Activated naive CD4-positive, alpha-beta T cell treated with anti-CD3 and anti-CD28 coated beads, Interleukin-2, amount 50 U/mL, for 24 hours (primary cell): ENCODE data around the gene RAB28.
A peak's percentile ranks its signal among the peaks of the same experiment; 100 is the strongest.

Experiments
- H3K27ac Mint-ChIP-seq: one replicate; pipeline ENCODE4 v1.8.0; 2021; ENCODE audit warnings: mild to moderate bottlenecking, mixed read lengths
- H3K27me3 Mint-ChIP-seq: one replicate; pipeline ENCODE4 v1.8.0; 2021; ENCODE audit warnings: mixed read lengths
- H3K36me3 Mint-ChIP-seq: one replicate; pipeline ENCODE4 v1.8.0; 2021; ENCODE audit warnings: mixed read lengths
- H3K4me1 Mint-ChIP-seq: one replicate; pipeline ENCODE4 v1.8.0; 2021; ENCODE audit warnings: mixed read lengths
- H3K4me3 Mint-ChIP-seq: one replicate; pipeline ENCODE4 v1.8.0; 2021; ENCODE audit warnings: mild to moderate bottlenecking, mixed read lengths
- H3K9me3 Mint-ChIP-seq: one replicate; pipeline ENCODE4 v1.8.0; 2021; ENCODE audit warnings: mixed read lengths

The RAB28 gene

GRCh38 chr4:13481569-13481968 lies 2.6 kb downstream of the RAB28 start:
- Mint-ChIP-seq H3K27me3 (no peaks in the 10 kb centered on the region), H3K4me3 (peak overlapping the region; percentile 70), H3K27ac (no peak overlapping the region), H3K36me3 (no peaks in the 10 kb centered on the region), H3K4me1 (peaks cover 43% of the 10 kb centered on the region), H3K9me3 (no peaks in the 10 kb centered on the region)

- Mint-ChIP-seq H3K36me3 (peaks cover 2% of the 10 kb centered on the region), H3K27me3 (no peaks in the 10 kb centered on the region), H3K4me3 (no peak overlapping the region), H3K27ac (no peak overlapping the region), H3K4me1 (peaks cover 45% of the 10 kb centered on the region), H3K9me3 (no peaks in the 10 kb centered on the region)
Observed at GRCh38 chr4:13478707-13479106, 5.4 kb downstream of the RAB28 start.

GRCh38 chr4:13478131-13478530 lies 6.0 kb downstream of the RAB28 start:
- Mint-ChIP-seq H3K27me3 (no peaks in the 10 kb centered on the region), H3K36me3 (peaks cover 2% of the 10 kb centered on the region), H3K27ac (no peak overlapping the region), H3K9me3 (no peaks in the 10 kb centered on the region), H3K4me1 (peaks cover 41% of the 10 kb centered on the region), H3K4me3 (no peak overlapping the region)

GRCh38 chr4:13476915-13477314 lies 7.2 kb downstream of the RAB28 start:
- Mint-ChIP-seq H3K27me3 (no peaks in the 10 kb centered on the region), H3K9me3 (no peaks in the 10 kb centered on the region), H3K4me1 (peaks cover 31% of the 10 kb centered on the region), H3K4me3 (no peak overlapping the region), H3K27ac (no peak overlapping the region), H3K36me3 (peaks cover 8% of the 10 kb centered on the region)

GRCh38 chr4:13476152-13476551 lies 8.0 kb downstream of the RAB28 start:
- peaks cover 24% of the 10 kb centered on the region for H3K4me1 Mint-ChIP-seq
- peaks cover 8% of the 10 kb centered on the region for H3K36me3 Mint-ChIP-seq
- H3K4me3 Mint-ChIP-seq = no peak overlapping the region
- H3K9me3 Mint-ChIP-seq = no peaks in the 10 kb centered on the region
- no peak overlapping the region for H3K27ac Mint-ChIP-seq
- no peaks in the 10 kb centered on the region for H3K27me3 Mint-ChIP-seq

- Mint-ChIP-seq H3K27ac (no peak overlapping the region), H3K4me1 (peaks cover 39% of the 10 kb centered on the region), H3K9me3 (no peaks in the 10 kb centered on the region), H3K4me3 (no peak overlapping the region), H3K36me3 (peaks cover 17% of the 10 kb centered on the region), H3K27me3 (no peaks in the 10 kb centered on the region)
Observed at GRCh38 chr4:13471400-13471799, 12.7 kb downstream of the RAB28 start.

- Mint-ChIP-seq H3K4me1 (peaks cover 46% of the 10 kb centered on the region), H3K4me3 (no peak overlapping the region), H3K27ac (no peak overlapping the region), H3K36me3 (peaks cover 21% of the 10 kb centered on the region), H3K27me3 (no peaks in the 10 kb centered on the region), H3K9me3 (no peaks in the 10 kb centered on the region)
Observed at GRCh38 chr4:13470379-13470778, 13.8 kb downstream of the RAB28 start.

- H3K27ac Mint-ChIP-seq = peak overlapping the region; percentile 18
- peaks cover 27% of the 10 kb centered on the region for H3K36me3 Mint-ChIP-seq
- peaks cover 53% of the 10 kb centered on the region for H3K4me1 Mint-ChIP-seq
- no peak overlapping the region for H3K4me3 Mint-ChIP-seq
- H3K27me3 Mint-ChIP-seq = no peaks in the 10 kb centered on the region
- H3K9me3 Mint-ChIP-seq = no peaks in the 10 kb centered on the region
Observed at GRCh38 chr4:13464973-13465372, 19.2 kb downstream of the RAB28 start.

GRCh38 chr4:13464543-13464942 lies 19.6 kb downstream of the RAB28 start:
- H3K9me3 Mint-ChIP-seq = no peaks in the 10 kb centered on the region
- H3K4me3 Mint-ChIP-seq = no peak overlapping the region
- peaks cover 30% of the 10 kb centered on the region for H3K36me3 Mint-ChIP-seq
- H3K4me1 Mint-ChIP-seq = peaks cover 53% of the 10 kb centered on the region
- no peak overlapping the region for H3K27ac Mint-ChIP-seq
- no peaks in the 10 kb centered on the region for H3K27me3 Mint-ChIP-seq

GRCh38 chr4:13461191-13461905 lies 22.8 kb downstream of the RAB28 start:
- Mint-ChIP-seq H3K36me3 (peaks cover 38% of the 10 kb centered on the region), H3K4me1 (peaks cover 29% of the 10 kb centered on the region), H3K27ac (no peak overlapping the region), H3K27me3 (no peaks in the 10 kb centered on the region), H3K4me3 (no peak overlapping the region), H3K9me3 (no peaks in the 10 kb centered on the region)

- H3K27me3 Mint-ChIP-seq = no peaks in the 10 kb centered on the region
- H3K36me3 Mint-ChIP-seq = peaks cover 39% of the 10 kb centered on the region
- H3K4me1 Mint-ChIP-seq = peaks cover 26% of the 10 kb centered on the region
- H3K27ac Mint-ChIP-seq = no peak overlapping the region
- H3K9me3 Mint-ChIP-seq = peaks cover 5% of the 10 kb centered on the region
- H3K4me3 Mint-ChIP-seq = no peak overlapping the region
Observed at GRCh38 chr4:13455411-13455810, 28.7 kb downstream of the RAB28 start.

- Mint-ChIP-seq H3K27ac (no peak overlapping the region), H3K9me3 (peaks cover 5% of the 10 kb centered on the region), H3K4me1 (peaks cover 26% of the 10 kb centered on the region), H3K4me3 (no peak overlapping the region), H3K27me3 (no peaks in the 10 kb centered on the region), H3K36me3 (peaks cover 36% of the 10 kb centered on the region)
Observed at GRCh38 chr4:13454786-13455185, 29.4 kb downstream of the RAB28 start.

- H3K36me3 Mint-ChIP-seq = peaks cover 25% of the 10 kb centered on the region
- H3K27me3 Mint-ChIP-seq = no peaks in the 10 kb centered on the region
- peak overlapping the region; percentile 69 for H3K27ac Mint-ChIP-seq
- H3K4me3 Mint-ChIP-seq = no peak overlapping the region
- H3K9me3 Mint-ChIP-seq = peaks cover 5% of the 10 kb centered on the region
- H3K4me1 Mint-ChIP-seq = peaks cover 26% of the 10 kb centered on the region
Observed at GRCh38 chr4:13452927-13453579, 31.1 kb downstream of the RAB28 start.

GRCh38 chr4:13449590-13449989 lies 34.5 kb downstream of the RAB28 start:
- Mint-ChIP-seq H3K27me3 (no peaks in the 10 kb centered on the region), H3K4me1 (peaks cover 26% of the 10 kb centered on the region), H3K36me3 (peaks cover 25% of the 10 kb centered on the region), H3K27ac (no peak overlapping the region), H3K9me3 (peaks cover 18% of the 10 kb centered on the region), H3K4me3 (no peak overlapping the region)

- H3K4me3 Mint-ChIP-seq = no peak overlapping the region
- no peak overlapping the region for H3K27ac Mint-ChIP-seq
- H3K27me3 Mint-ChIP-seq = no peaks in the 10 kb centered on the region
- peaks cover 4% of the 10 kb centered on the region for H3K4me1 Mint-ChIP-seq
- H3K9me3 Mint-ChIP-seq = peaks cover 14% of the 10 kb centered on the region
- H3K36me3 Mint-ChIP-seq = peaks cover 20% of the 10 kb centered on the region
Observed at GRCh38 chr4:13445841-13446790, 38.0 kb downstream of the RAB28 start.

- H3K27me3 Mint-ChIP-seq = no peaks in the 10 kb centered on the region
- H3K36me3 Mint-ChIP-seq = peaks cover 22% of the 10 kb centered on the region
- no peak overlapping the region for H3K4me3 Mint-ChIP-seq
- peaks cover 13% of the 10 kb centered on the region for H3K4me1 Mint-ChIP-seq
- peaks cover 11% of the 10 kb centered on the region for H3K9me3 Mint-ChIP-seq
- H3K27ac Mint-ChIP-seq = no peak overlapping the region
Observed at GRCh38 chr4:13441506-13441905, 42.6 kb downstream of the RAB28 start.
